ENCODE data around the gene EXOC5. TPM values are rescaled to one million over a fixed set of nuclear protein-coding genes. Genes with fewer than 3 reads are reported as not detected.

EXOC5 gene
- total RNA-seq, 1 experiment from 2014 or later = 15.4 TPM

Other genes starting within 250 kb of the EXOC5 start
- 2.9 and 6.6 TPM in 2 replicates for gene AP5M1, start 66 bp upstream of the EXOC5 start, total RNA-seq (2014; rRNA removed; shearing (Covaris generic); ENCODE audit: low replicate concordance)
- gene NAA30, start 121.7 kb upstream of the EXOC5 start, total RNA-seq (2014; rRNA removed; shearing (Covaris generic); ENCODE audit: low replicate concordance) = 6.4 and 18.1 TPM in 2 replicates
- gene CCDC198, start 225.0 kb upstream of the EXOC5 start, total RNA-seq (2014; rRNA removed; shearing (Covaris generic); ENCODE audit: low replicate concordance) = not detected in 2 replicates

All from MG63 (cell line).